Pancreas (tissue), 10 donors: ENCODE data around the gene SLC30A1. TPM values are rescaled to one million over a fixed set of nuclear protein-coding genes. Genes with fewer than 3 reads are reported as not detected.
"Not testable (repeated sequence)": the region's sequence is repeated elsewhere in the genome, so short reads cannot be mapped to it uniquely, and the experiment has no call there.

Source experiments
- ATAC-seq, 4 donors: fragments of 200-7000 bp; cut with Tn5 transposase; one replicate each; pipeline versions ENCODE4 v1.8.0 to v1.9.1; 2020; ENCODE audit warnings: mild to moderate bottlenecking in 4 of 4, moderate library complexity in 4 of 4
- DNase-seq, 6 donors: peaks; one replicate each; pipeline ENCODE4 v3.0.0-alpha.2; 2020
- FAIRE-seq: peaks from 2 replicates; lab custom pipeline; 2012; peaks lifted over from hg19 to GRCh38; lab: Jason Lieb, UNC
- H3K27ac ChIP-seq, 4 donors: fragments of 200-600 bp; sonication (generic); 1 replicate in 3 of 4; 2 replicates in 1 of 4; pipeline versions ENCODE4 v1.5.0 to v1.8.0; 2020
- H3K27me3 ChIP-seq, 4 donors: fragments of 200-600 bp; one replicate each; pipeline ENCODE4 v1.8.0; 2021
- H3K36me3 ChIP-seq, 3 donors: fragments of 200-600 bp; sonication (generic) in 1 of 3; one replicate each; pipeline versions ENCODE4 v1.5.0 to v1.8.0; 2020 to 2021
- H3K4me1 ChIP-seq, 3 donors: fragments of 200-600 bp; one replicate each; pipeline ENCODE4 v1.8.0; 2021
- H3K4me3 ChIP-seq, 4 donors: fragments of 200-600 bp; sonication (generic) in 2 of 4; one replicate each; pipeline versions ENCODE4 v1.5.0 to v1.8.0; 2020 to 2021
- H3K9me3 ChIP-seq, 4 donors: fragments of 200-600 bp; one replicate each; pipeline ENCODE4 v1.8.0; 2021
- WGBS, 2 donors: extraction: QIAGEN DNeasy Blood & Tissue Kit; methylation state at CpG; one replicate each; pipeline ENCODE4 v1.1.7; 2013; 5-methylcytosine and 5-hydroxymethylcytosine counted together
- intact Hi-C, 3 donors: fragments of 100-400 bp; cut with DNase I; formaldehyde crosslinking; loops; one replicate each; pipeline versions ENCODE4 v1.11.1 to v1.14.2; 2022
- polyA plus RNA-seq, 2 donors: library from polyadenylated mRNA; stranded (reverse); fragments of 200-250 nt; gene quantifications; one replicate each; pipeline ENCODE4 v1.2.3, GENCODE V29; 2013
- total RNA-seq, 6 donors: library from RNA; stranded (reverse); fragmentation: NEBNext Ultra II Directional in 4 of 6; extraction: Animal tissue kit (Norgen Biotek cat#: 25700) in 4 of 6; gene quantifications; one replicate each; pipeline versions ENCODE4 v1.2.1 to v1.2.4, GENCODE V29; 2021 to 2023
- TF ChIP-seq, protein P1 (sequence below), 4 donors: fragments of 200-600 bp; sonication (generic) in 3 of 4; IDR thresholded peaks; one replicate each; pipeline versions ENCODE4 v1.5.0 to v1.8.0; 2021; ENCODE audit warnings: antibody characterized with exemption in 4 of 4
- donor health status: healthy with polysubstance abuse.
- donor health status: DM: no; HTN: no; CAD: no; lungs with moderate emphysema.
- donor health status: DM: no; HTN: no; CAD: no.
- donor health status: control.
- donor health status: control.
- donor health status: Bipolar disorder and iron deficiency.
- donor health status: DM: yes; HTN: yes; CAD: no.
- donor health status: DM: no; HTN: no; CAD: no.
- donor health status: DM: no; HTN: no; CAD: no.
- donor health status: DM: yes; HTN: yes; CAD: no.

Gene SLC30A1
- total and polyA plus RNA-seq, 8 donors: 1.5 to 19.5 (median 8.0) TPM

DNA sequence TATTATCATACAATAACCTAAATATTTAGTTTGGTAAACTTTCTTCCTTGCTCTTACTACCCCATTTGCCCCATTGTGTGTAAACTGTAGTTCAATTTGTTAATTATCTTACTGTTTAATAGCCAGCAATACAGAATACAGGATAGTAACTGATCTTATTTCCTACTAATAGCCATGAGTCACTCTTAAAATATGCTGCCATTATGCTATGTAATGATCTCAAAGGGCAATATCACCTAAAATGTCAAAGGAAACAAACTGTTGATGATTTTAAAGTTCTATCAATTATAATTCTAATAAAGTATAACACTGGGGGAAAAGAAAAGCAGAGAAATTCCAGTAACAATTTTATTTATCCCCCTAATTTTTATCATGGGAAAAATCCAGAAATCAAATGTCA, 4.3 kb downstream of the SLC30A1 start:
- Histone ChIP-seq H3K4me1 (peaks cover 11 to 31% (median 26%) of the 10 kb centered on the region in 3 donors), H3K27ac (no peak overlapping the region), H3K36me3 (no peaks in the 10 kb centered on the region), H3K9me3 (no peaks in the 10 kb centered on the region), H3K4me3 (no peak overlapping the region), H3K27me3 (no peaks in the 10 kb centered on the region)
- no peak for FAIRE-seq
- intact Hi-C loops: loop anchor here in 2 of 3 donors (5.0 to 10.0 kb wide), 3 partner anchors 60 to 78 kb away; no protein-coding TSS in a partner anchor
- DNase-seq: no peak
- ATAC-seq: no peak
- TF ChIP-seq, protein P1, sequence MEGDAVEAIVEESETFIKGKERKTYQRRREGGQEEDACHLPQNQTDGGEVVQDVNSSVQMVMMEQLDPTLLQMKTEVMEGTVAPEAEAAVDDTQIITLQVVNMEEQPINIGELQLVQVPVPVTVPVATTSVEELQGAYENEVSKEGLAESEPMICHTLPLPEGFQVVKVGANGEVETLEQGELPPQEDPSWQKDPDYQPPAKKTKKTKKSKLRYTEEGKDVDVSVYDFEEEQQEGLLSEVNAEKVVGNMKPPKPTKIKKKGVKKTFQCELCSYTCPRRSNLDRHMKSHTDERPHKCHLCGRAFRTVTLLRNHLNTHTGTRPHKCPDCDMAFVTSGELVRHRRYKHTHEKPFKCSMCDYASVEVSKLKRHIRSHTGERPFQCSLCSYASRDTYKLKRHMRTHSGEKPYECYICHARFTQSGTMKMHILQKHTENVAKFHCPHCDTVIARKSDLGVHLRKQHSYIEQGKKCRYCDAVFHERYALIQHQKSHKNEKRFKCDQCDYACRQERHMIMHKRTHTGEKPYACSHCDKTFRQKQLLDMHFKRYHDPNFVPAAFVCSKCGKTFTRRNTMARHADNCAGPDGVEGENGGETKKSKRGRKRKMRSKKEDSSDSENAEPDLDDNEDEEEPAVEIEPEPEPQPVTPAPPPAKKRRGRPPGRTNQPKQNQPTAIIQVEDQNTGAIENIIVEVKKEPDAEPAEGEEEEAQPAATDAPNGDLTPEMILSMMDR (IDR thresholded peaks at IDR 0.05): no peak

DNA sequence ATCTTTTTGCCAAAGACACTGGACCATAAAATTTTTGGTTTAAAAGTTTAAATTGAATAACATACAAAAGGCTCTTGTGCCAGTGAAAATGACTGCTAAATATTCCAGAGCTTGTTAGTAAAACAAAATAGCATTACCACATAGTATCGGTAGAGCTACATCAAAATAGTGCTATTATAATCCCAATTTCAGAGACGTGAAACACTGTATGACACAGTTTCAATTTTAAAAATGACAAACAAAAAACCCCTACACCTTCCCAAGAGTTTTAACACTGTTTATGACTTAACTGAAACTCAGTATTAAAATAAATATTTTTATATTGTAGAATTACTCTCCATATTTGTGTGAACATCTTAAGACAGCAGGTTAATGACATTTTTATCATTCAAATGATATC, 7.0 kb downstream of the SLC30A1 start:
- TF ChIP-seq, protein P1 (IDR thresholded peaks at IDR 0.05): no peak
- Histone ChIP-seq H3K4me1 (peaks cover 11 to 31% (median 26%) of the 10 kb centered on the region in 3 donors), H3K36me3 (no peaks in the 10 kb centered on the region), H3K4me3 (no peak overlapping the region), H3K9me3 (no peaks in the 10 kb centered on the region), H3K27ac (no peak overlapping the region), H3K27me3 (no peaks in the 10 kb centered on the region)
- intact Hi-C loops: loop anchor here in 1 of 3 donors (10.0 kb wide), 1 partner anchor 57 kb away; no protein-coding TSS in a partner anchor
- DNase-seq (no peak), ATAC-seq (no peak), FAIRE-seq (no peak)
- 77 to 78% methylated on average over 2 of the region's 2 CpGs for WGBS, 2 donors

DNA sequence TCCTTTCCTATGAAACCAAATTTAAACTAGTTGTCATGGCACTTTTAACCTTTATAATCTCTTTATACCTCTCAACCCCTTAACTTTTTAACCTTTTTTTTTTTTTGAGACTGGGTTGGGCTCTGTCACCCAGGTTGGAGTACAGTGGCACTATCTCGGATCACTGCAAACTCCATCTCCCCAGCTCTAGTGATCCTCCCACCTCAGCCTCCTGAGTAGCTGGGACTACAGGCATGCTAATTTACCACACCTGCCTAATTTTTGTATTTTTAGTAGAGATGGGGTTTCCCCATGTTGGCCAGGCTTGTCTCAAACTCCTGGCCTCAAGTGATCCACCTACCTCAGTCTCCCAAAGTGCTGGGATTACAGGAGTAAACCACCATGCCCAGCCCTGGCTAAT, 8.6 kb downstream of the SLC30A1 start:
- H3K36me3 ChIP-seq, H3K27ac ChIP-seq, DNase-seq, H3K4me3 ChIP-seq, H3K9me3 ChIP-seq, FAIRE-seq, ATAC-seq, H3K27me3 ChIP-seq: not testable (repeated sequence)
- 75 to 81% methylated on average over 1 of the region's 1 CpG for WGBS, 2 donors
- intact Hi-C loops: loop anchor here in 1 of 3 donors (10.0 kb wide), 1 partner anchor 56 kb away; no protein-coding TSS in a partner anchor
- peaks cover 11 to 23% (median 16%) of the 10 kb centered on the region in 3 donors for H3K4me1 ChIP-seq

DNA sequence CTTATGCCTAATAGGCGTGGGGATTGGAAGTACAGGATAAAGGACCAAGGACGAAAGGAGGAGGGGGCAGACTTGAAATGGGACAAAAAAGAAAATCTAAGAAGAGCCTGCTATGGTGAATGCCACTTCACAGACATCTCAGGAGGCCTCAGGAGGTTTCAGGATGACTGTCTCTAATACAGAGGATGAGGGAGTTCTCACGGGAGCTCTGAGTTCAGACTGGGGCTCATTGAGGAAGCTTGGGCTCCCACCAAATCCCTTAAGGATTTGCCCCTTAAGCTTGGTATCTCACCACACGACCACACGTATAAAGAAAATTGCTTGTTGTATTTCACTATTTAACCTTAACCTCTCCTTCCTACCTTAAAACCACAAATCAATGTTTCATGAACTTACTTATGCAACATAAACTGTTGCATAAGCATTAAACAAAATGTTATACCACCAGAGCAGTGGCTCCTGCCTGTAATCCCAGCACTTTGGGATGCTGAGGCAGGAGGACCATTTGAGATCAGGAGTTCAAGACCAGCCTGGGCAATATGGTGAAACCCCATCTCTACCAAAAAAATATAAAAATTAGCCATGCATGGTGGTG, 12.4 kb downstream of the SLC30A1 start:
- Histone ChIP-seq H3K27me3 (no peaks in the 10 kb centered on the region), H3K27ac (no peak overlapping the region), H3K4me3 (no peak overlapping the region), H3K36me3 (no peaks in the 10 kb centered on the region), H3K9me3 (no peaks in the 10 kb centered on the region), H3K4me1 (no peaks in the 10 kb centered on the region)
- TF ChIP-seq, protein P1 (IDR thresholded peaks at IDR 0.05): no peak
- 65 to 68% methylated on average over 5 of the region's 5 CpGs for WGBS, 2 donors
- no peak for DNase-seq
- ATAC-seq: no peak
- intact Hi-C loops: no loop called here
- FAIRE-seq: no peak

DNA sequence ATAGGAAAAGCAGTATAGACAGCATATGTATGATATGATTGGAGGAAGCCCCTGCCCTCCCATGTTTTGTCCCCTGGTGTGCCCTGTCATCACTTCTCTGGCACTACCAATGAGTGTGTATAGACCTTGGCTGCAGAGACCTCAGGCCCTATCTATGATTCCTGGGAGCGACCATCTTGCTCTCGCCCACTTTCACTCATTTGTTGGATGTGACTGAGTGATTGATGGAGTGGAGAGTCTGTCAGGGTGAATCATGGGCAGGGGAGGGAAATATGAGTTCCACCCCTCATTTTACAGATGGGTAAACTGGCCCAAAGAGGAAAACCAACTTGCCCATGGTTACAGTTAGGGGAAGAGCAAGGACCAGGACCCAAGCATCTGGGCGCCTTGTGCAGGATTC, 14.9 kb downstream of the SLC30A1 start:
- Histone ChIP-seq H3K27ac (no peak overlapping the region), H3K36me3 (no peaks in the 10 kb centered on the region), H3K4me3 (no peak overlapping the region), H3K9me3 (no peaks in the 10 kb centered on the region), H3K27me3 (no peaks in the 10 kb centered on the region), H3K4me1 (no peaks in the 10 kb centered on the region)
- ATAC-seq (no peak), DNase-seq (no peak), FAIRE-seq (no peak)
- TF ChIP-seq, protein P1 (IDR thresholded peaks at IDR 0.05): no peak
- intact Hi-C loops: no loop called here
- 91 to 92% methylated on average over 3 of the region's 3 CpGs for WGBS, 2 donors
